ENCODE measurements around the gene SMARCC1. TPM values are rescaled to one million over a fixed set of nuclear protein-coding genes. Genes with fewer than 3 reads are reported as not detected.

The SMARCC1 gene
- total RNA-seq, 1 experiment from 2014 or later: 168 TPM

- no peak for DNase-seq (ENCODE audit: low read depth, low spot score)
- TF ChIP-seq FOSL1 (IDR thresholded peaks at IDR 0.05; ENCODE audit: low read depth) (no peak), REST (IDR thresholded peaks at IDR 0.05; ENCODE audit: low read depth) (no peak), POLR2A (IDR thresholded peaks at IDR 0.05; ENCODE audit: borderline replicate concordance, extremely low read depth, insufficient read depth, insufficient read length) (no peak), ZFX (IDR thresholded peaks at IDR 0.05) (no peak)
- H3K79me2 ChIP-seq (ENCODE audit: insufficient read depth, low read length): peaks cover 97% of the 10 kb centered on the region
- no peak overlapping the region for H3K27ac ChIP-seq (ENCODE audit: low read depth, low read length)
- ChIA-PET RAD21 (ENCODE audit: low non-redundant PET in 1 of 2, low total read pairs in 2 of 2, uncharacterized antibody in 2 of 2, unreplicated experiment in 2 of 2) (no interaction called here), POLR2A (no interaction called here), CTCF (no interaction called here)
- peaks cover 0 to 6% of the 10 kb centered on the region in 2 experiments; a peak in 1 of 4 replicates for H3K4me1 ChIP-seq (ENCODE audit: control insufficient read depth in 1 of 2, insufficient read depth in 2 of 2, low read length in 2 of 2)
- no peak overlapping the region for H2AFZ ChIP-seq (ENCODE audit: low read depth, low read length, poor library complexity, severe bottlenecking)
- H3K9me3 ChIP-seq (ENCODE audit: control insufficient read depth in 1 of 2, insufficient read depth in 1 of 2, low read depth in 1 of 2, low read length in 2 of 2): no peaks in the 10 kb centered on the region
- no TSS peak for BruUV-seq (replicated peaks)
- no peak overlapping the region for H3K9ac ChIP-seq (ENCODE audit: low read length)
- H3K4me3 ChIP-seq (replicated peaks in 1 of 2; ENCODE audit: low read depth in 1 of 2, low read length in 2 of 2): no peak overlapping the region
- H3K9me2 ChIP-seq (ENCODE audit: insufficient read depth): no peaks in the 10 kb centered on the region
- peaks cover 9% of the 10 kb centered on the region; the same call in 1 of the 2 replicates for H4K20me1 ChIP-seq (ENCODE audit: insufficient read depth)
- H3K4me2 ChIP-seq (ENCODE audit: low read length): no peak overlapping the region
- peaks cover 4 to 13% of the 10 kb centered on the region in 2 experiments; a peak in 3 of 4 replicates for H3K36me3 ChIP-seq (ENCODE audit: control insufficient read depth in 1 of 2, insufficient read depth in 2 of 2, low read length in 2 of 2)
- no peaks in the 10 kb centered on the region for H3K27me3 ChIP-seq (ENCODE audit: insufficient read depth, low read length)
- ATAC-seq: no peak
- intact Hi-C loops (cut with micrococcal nuclease): no loop called here
Observed at GRCh38 chr3:47741925-47742324, 39.8 kb downstream of the SMARCC1 start.

- Histone ChIP-seq H2AFZ (ENCODE audit: low read depth, low read length, poor library complexity, severe bottlenecking) (no peak overlapping the region), H3K36me3 (ENCODE audit: control insufficient read depth in 1 of 2, insufficient read depth in 2 of 2, low read length in 2 of 2) (peaks cover 32 to 34% of the 10 kb centered on the region in 2 experiments), H3K79me2 (ENCODE audit: insufficient read depth, low read length) (peaks cover 65% of the 10 kb centered on the region), H3K9ac (ENCODE audit: low read length) (no peak overlapping the region), H3K9me3 (ENCODE audit: control insufficient read depth in 1 of 2, insufficient read depth in 1 of 2, low read depth in 1 of 2, low read length in 2 of 2) (no peaks in the 10 kb centered on the region), H3K4me1 (ENCODE audit: control insufficient read depth in 1 of 2, insufficient read depth in 2 of 2, low read length in 2 of 2) (no peaks in the 10 kb centered on the region), H4K20me1 (ENCODE audit: insufficient read depth) (peaks cover 4% of the 10 kb centered on the region; the same call in 1 of the 2 replicates), H3K9me2 (ENCODE audit: insufficient read depth) (no peaks in the 10 kb centered on the region), H3K27ac (ENCODE audit: low read depth, low read length) (no peak overlapping the region), H3K27me3 (ENCODE audit: insufficient read depth, low read length) (no peaks in the 10 kb centered on the region), H3K4me2 (ENCODE audit: low read length) (no peak overlapping the region), H3K4me3 (replicated peaks in 1 of 2; ENCODE audit: low read depth in 1 of 2, low read length in 2 of 2) (no peak overlapping the region)
- intact Hi-C loops (cut with micrococcal nuclease): no loop called here
- TF ChIP-seq CEBPB (IDR thresholded peaks at IDR 0.05; ENCODE audit: low read depth) (no peak), POLR2A (IDR thresholded peaks at IDR 0.05; ENCODE audit: borderline replicate concordance, extremely low read depth, insufficient read depth, insufficient read length) (no peak), EZH2phosphoT487 (IDR thresholded peaks at IDR 0.05; ENCODE audit: borderline replicate concordance) (no peak), YY1 (IDR thresholded peaks at IDR 0.05; ENCODE audit: extremely low read depth, insufficient replicate concordance, low read depth, low read length) (no peak)
- TSS peak; percentile 10 for BruUV-seq (replicated peaks)
- ChIA-PET CTCF (no interaction called here), POLR2A (no interaction called here), RAD21 (ENCODE audit: low non-redundant PET in 1 of 2, low total read pairs in 2 of 2, uncharacterized antibody in 2 of 2, unreplicated experiment in 2 of 2) (no interaction called here)
- DNase-seq (ENCODE audit: low read depth, low spot score) (no peak), ATAC-seq (no peak)
Observed at GRCh38 chr3:47732143-47732542, 49.5 kb downstream of the SMARCC1 start.
